GM03348 (cell line): Measurements from ENCODE around the gene MROH2B.
"Not testable (repeated sequence)": the region's sequence is repeated elsewhere in the genome, so short reads cannot be mapped to it uniquely, and the experiment has no call there.

Experiments used
- DNase-seq: peaks from one replicate; pipeline ENCODE4 v3.0.0; 2012; ENCODE audit warnings: low spot score

Gene MROH2B

GRCh38 chr5:41022600-41022999 lies 48.5 kb downstream of the MROH2B start:
- not testable (repeated sequence) for DNase-seq

GRCh38 chr5:41012318-41012717 lies 58.8 kb downstream of the MROH2B start:
- DNase-seq = no peak

- no peak for DNase-seq
These were observed 60.6 kb downstream of the MROH2B start for GRCh38 chr5:41010572-41010971.

- no peak for DNase-seq
These were observed 61.9 kb downstream of the MROH2B start for GRCh38 chr5:41009232-41009631.

- DNase-seq = no peak
These were observed 66.2 kb downstream of the MROH2B start for GRCh38 chr5:41004931-41005330.

- no peak for DNase-seq
These were observed 67.3 kb downstream of the MROH2B start for GRCh38 chr5:41003670-41004376.

- DNase-seq = no peak
These were observed 71.2 kb downstream of the MROH2B start for GRCh38 chr5:40999966-41000365.

GRCh38 chr5:40999142-40999541 lies 72.0 kb downstream of the MROH2B start:
- no peak for DNase-seq

GRCh38 chr5:40995801-40996586 lies 75.1 kb downstream of the MROH2B start:
- DNase-seq = no peak

GRCh38 chr5:40991981-40992559 lies 79.1 kb downstream of the MROH2B start:
- DNase-seq = no peak

GRCh38 chr5:40991168-40991980 lies 79.8 kb downstream of the MROH2B start:
- no peak for DNase-seq

GRCh38 chr5:40988746-40989510 lies 82.2 kb downstream of the MROH2B start:
- no peak for DNase-seq

GRCh38 chr5:40987349-40987748 lies 83.8 kb downstream of the MROH2B start:
- no peak for DNase-seq

- DNase-seq = no peak
These were observed 84.5 kb downstream of the MROH2B start for GRCh38 chr5:40986666-40987065.

GRCh38 chr5:40985501-40985900 lies 85.6 kb downstream of the MROH2B start:
- DNase-seq = no peak

- no peak for DNase-seq
These were observed 86.3 kb downstream of the MROH2B start for GRCh38 chr5:40984884-40985283.

- DNase-seq = no peak
These were observed 87.4 kb downstream of the MROH2B start for GRCh38 chr5:40983781-40984180.

GRCh38 chr5:40981420-40981819 lies 89.7 kb downstream of the MROH2B start:
- DNase-seq = no peak

- DNase-seq = no peak
These were observed 94.3 kb downstream of the MROH2B start for GRCh38 chr5:40976836-40977235.

GRCh38 chr5:40976041-40976440 lies 95.1 kb downstream of the MROH2B start:
- no peak for DNase-seq

- DNase-seq = no peak
These were observed 97.7 kb downstream of the MROH2B start for GRCh38 chr5:40973364-40974004.
